Measurements from ENCODE around the gene OIP5.

OIP5 gene

DNA sequence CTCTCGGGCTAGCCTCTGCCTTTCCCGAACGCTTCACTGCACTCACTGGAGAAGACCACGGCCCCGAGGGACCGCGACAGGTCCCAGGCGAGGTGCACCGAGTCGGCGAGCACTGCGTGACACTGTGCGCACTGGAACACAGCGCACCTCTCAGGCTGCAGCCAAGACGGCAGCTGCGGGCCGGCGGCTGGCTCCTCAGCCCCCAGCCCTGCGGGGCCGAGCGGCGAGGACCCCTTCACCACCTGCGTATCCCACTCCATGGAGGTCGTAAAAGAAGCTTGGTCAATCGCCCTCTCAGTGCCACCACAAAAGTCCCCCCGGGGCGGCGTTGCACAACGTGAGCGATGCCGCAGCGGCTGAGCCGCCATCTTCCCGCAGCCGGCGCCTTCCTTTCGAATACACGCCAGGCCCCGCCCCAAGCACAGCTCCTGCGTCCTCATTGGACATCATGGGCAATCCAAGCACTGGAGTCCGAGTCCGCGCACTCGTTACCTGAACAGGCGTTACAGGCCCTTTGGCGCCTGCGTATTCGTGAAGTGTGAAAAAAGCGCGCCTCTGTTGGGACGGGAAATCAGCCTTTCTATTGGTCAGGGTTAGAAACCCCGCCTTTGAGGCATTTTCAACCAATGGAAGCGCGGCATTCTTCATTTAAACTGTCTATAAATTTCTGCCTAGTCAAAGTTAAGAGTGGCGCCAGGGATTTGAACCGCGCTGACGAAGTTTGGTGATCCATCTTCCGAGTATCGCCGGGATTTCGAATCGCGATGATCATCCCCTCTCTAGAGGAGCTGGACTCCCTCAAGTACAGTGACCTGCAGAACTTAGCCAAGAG is at the start of gene OIP5, which contains the start of gene NUSAP1:
OIP5 (minus strand) TSS at position 398 of the 832 bp plus-strand sequence; CDS start at position 368, 30 bp downstream.
NUSAP1 (plus strand) TSS at position 688 of the 832 bp plus-strand sequence; CDS start at position 765, 77 bp downstream.
- DNase-seq (ENCODE audit: low read depth) = peak; percentile 100
- TF ChIP-seq, protein P1, sequence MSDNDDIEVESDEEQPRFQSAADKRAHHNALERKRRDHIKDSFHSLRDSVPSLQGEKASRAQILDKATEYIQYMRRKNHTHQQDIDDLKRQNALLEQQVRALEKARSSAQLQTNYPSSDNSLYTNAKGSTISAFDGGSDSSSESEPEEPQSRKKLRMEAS (IDR thresholded peaks at IDR 0.05; ENCODE audit: low read depth, low read length) = peak; percentile 78; the same call in 1 of the 2 replicates
- TF ChIP-seq CTCF (IDR thresholded peaks at IDR 0.05; ENCODE audit: low read depth, low read length) (no peak), MYC (IDR thresholded peaks at IDR 0.05; ENCODE audit: low read depth, low read length) (peak; percentile 12), POLR2A (IDR thresholded peaks at IDR 0.05; ENCODE audit: extremely low read depth, insufficient read length) (peak; percentile 86)
- peak within 1 kb of the TSS; percentile 88 for H3K4me3 ChIP-seq (ENCODE audit: low read depth, low read length)

GRCh38 chr15:41377978-41378377 is 45.6 kb upstream of the OIP5 start:
- no peak overlapping the region for H3K4me3 ChIP-seq (ENCODE audit: low read depth, low read length)
- TF ChIP-seq MYC (IDR thresholded peaks at IDR 0.05; ENCODE audit: low read depth, low read length) (no peak), CTCF (IDR thresholded peaks at IDR 0.05; ENCODE audit: low read depth, low read length) (no peak), POLR2A (IDR thresholded peaks at IDR 0.05; ENCODE audit: extremely low read depth, insufficient read length) (no peak)
- TF ChIP-seq, protein P1 (IDR thresholded peaks at IDR 0.05; ENCODE audit: low read depth, low read length) = no peak
- DNase-seq (ENCODE audit: low read depth) = no peak

DNA sequence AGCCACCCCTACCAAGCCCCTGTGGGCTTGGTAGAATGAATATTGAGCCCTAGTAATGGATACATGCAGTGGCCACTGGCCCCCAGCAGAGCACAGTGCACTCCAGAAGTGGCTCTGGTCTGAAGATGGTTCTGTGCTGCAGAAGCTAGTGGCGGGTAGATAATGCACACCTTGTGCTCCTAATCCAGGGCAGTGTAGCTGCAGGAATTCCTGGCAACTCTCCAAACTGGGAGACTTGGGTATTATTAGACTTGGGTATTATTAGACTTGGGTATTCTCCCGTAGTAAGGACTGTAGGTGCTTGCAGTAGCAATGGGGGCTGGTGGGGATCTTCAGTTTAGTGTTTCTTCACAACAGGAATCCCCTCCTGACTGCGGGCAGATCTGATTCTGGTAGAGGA is 35.0 kb upstream of the OIP5 start:
- TF ChIP-seq, protein P1 (IDR thresholded peaks at IDR 0.05; ENCODE audit: low read depth, low read length) = no peak
- TF ChIP-seq CTCF (IDR thresholded peaks at IDR 0.05; ENCODE audit: low read depth, low read length) = no peak
- no peak for TF ChIP-seq MYC (IDR thresholded peaks at IDR 0.05; ENCODE audit: low read depth, low read length)
- TF ChIP-seq POLR2A (IDR thresholded peaks at IDR 0.05; ENCODE audit: extremely low read depth, insufficient read length) = no peak
- H3K4me3 ChIP-seq (ENCODE audit: low read depth, low read length) = no peak overlapping the region
- DNase-seq (ENCODE audit: low read depth) = no peak

DNA sequence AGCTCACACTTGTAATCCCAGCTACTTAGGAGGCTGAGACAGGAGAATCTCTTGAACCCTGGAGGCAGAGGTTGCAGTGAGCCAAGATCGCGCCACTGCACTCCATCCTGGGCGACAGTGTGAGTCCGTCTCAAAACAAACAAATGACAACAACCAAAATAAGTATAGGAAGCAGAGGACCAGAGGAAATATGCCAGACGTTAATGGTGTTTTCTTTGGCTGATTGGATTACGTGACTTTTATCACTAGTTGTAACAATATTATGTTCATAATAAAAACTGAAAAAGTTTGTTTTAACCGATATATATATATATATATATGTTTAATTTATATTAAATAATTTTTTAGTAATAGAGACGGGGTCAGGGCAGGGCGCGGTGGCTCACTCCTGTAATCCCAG is 22.0 kb upstream of the OIP5 start:
- TF ChIP-seq, protein P1 (IDR thresholded peaks at IDR 0.05; ENCODE audit: low read depth, low read length) = no peak
- TF ChIP-seq MYC (IDR thresholded peaks at IDR 0.05; ENCODE audit: low read depth, low read length) = no peak
- TF ChIP-seq POLR2A (IDR thresholded peaks at IDR 0.05; ENCODE audit: extremely low read depth, insufficient read length) = no peak
- TF ChIP-seq CTCF (IDR thresholded peaks at IDR 0.05; ENCODE audit: low read depth, low read length) = no peak
- no peak overlapping the region for H3K4me3 ChIP-seq (ENCODE audit: low read depth, low read length)
- DNase-seq (ENCODE audit: low read depth) = no peak

DNA sequence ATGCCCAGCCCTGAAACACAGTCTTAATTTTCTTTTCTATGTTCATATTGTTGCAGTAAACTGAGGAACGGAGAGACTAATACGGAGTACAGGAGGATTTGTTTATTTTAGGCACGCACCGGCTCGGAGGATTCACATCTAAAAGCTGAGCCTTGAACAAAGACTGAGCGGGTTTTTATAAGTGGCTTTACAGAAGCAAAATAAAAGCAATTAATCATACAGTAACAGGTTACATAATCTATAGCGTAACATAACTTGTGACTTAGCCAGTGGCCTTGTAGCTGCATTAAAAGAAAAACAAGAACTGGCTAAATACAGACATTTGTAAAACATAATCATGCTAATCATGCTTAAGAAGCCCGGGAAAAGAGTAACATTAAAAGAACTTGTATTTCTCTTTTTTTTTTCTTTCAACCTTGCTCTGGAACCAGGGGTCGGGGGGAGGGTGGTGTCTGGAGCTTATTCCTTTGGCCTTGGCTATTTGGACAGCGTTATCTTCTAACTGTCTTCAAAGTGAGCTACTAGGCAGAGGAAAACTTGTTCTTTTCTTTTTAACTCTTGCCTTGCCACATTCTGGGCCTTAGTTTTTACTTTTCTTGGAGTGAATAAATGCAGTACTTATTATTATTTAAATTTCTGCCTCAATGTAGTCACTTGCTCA is 17.8 kb upstream of the OIP5 start:
- no peak overlapping the region for H3K4me3 ChIP-seq (ENCODE audit: low read depth, low read length)
- TF ChIP-seq, protein P1 (IDR thresholded peaks at IDR 0.05; ENCODE audit: low read depth, low read length) = no peak
- TF ChIP-seq MYC (IDR thresholded peaks at IDR 0.05; ENCODE audit: low read depth, low read length) (no peak), CTCF (IDR thresholded peaks at IDR 0.05; ENCODE audit: low read depth, low read length) (no peak), POLR2A (IDR thresholded peaks at IDR 0.05; ENCODE audit: extremely low read depth, insufficient read length) (no peak)
- DNase-seq (ENCODE audit: low read depth) = no peak
